ENCODE data around the gene ANXA9. TPM values are rescaled to one million over a fixed set of nuclear protein-coding genes. Genes with fewer than 3 reads are reported as not detected.

Gene ANXA9
- total and polyA plus RNA-seq, 2 of the 4 experiments (the other 2 are of a cell fraction), result 0.21 to 0.36 TPM

DNA sequence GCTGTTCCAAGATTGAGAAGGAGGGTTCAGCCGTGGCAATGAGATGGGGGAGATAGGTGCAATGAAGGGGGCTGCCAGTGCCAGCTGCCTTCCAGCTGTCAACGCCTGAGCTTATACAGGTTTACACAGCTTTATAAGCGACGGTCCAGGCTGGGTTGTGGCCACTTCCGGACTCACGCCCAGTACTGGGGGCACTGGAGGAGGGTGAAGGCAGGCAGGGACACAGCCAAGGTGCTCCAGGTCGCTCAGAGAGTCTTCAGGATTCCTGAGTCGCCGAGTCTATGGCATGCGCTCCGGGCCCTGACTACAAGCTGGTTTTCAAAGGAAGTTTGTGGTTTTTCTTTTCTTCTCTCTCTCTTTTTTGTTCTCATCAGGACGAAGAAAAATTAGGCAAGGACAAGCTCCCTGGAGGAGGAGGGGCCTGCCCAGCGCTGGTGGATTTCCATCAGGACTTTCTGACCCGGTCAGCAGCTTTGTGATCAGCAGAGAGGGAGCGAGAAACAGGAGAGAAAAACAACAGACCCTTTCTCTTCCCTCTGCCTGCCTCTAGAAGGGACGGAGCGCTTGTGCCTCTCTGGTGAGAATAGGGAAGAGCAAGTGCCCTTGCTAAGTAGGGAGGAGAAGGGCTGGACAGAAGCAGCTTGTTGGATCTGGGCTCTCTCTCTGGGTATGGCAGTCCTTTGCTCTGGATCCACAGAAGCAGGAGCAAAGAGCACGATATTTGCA lies 24.4 kb downstream of the ANXA9 start, which contains the start of gene MINDY1:
Gene MINDY1 (minus strand): TSS at position 576 of the 726 bp plus-strand sequence. CDS start 4,285 bp downstream, outside the sequence.
- Histone ChIP-seq H4K5ac (ENCODE audit: low read depth, low read length) (peak within 1 kb of the TSS; percentile 71), H3K9ac (ENCODE audit: low read depth, low read length) (peak within 1 kb of the TSS; percentile 88), H4K8ac (ENCODE audit: low read depth in 2 of 2, low read length in 2 of 2) (peak within 1 kb of the TSS; percentile 73 to 81), H3K18ac (ENCODE audit: low read depth, low read length) (peak within 1 kb of the TSS; percentile 62), H3K4me3 (ENCODE audit: insufficient read depth, low read depth, low read length) (peak within 1 kb of the TSS; percentile 47), H2BK120ac (ENCODE audit: low read depth, low read length) (peak within 1 kb of the TSS; percentile 82), H3K79me1 (ENCODE audit: low read depth in 1 of 2, low read length in 2 of 2) (peaks cover 11 to 40% of the 10 kb centered on the region in 2 experiments), H3K23ac (ENCODE audit: low read depth, low read length) (peak within 1 kb of the TSS; percentile 83), H2AFZ (replicated peaks; ENCODE audit: low read length, poor library complexity) (peak within 1 kb of the TSS; percentile 98), H3K4me2 (ENCODE audit: low read depth, low read length) (peak within 1 kb of the TSS; percentile 90), H2BK15ac (ENCODE audit: low read depth, low read length) (peak within 1 kb of the TSS; percentile 51; the same call in 2 of the 3 replicates), H4K91ac (ENCODE audit: insufficient read depth, low read depth, low read length) (peak within 1 kb of the TSS; percentile 76), H3K27ac (ENCODE audit: insufficient read depth, low read length) (peak within 1 kb of the TSS; percentile 80), H2AK5ac (ENCODE audit: low read depth, low read length) (peak within 1 kb of the TSS; percentile 37), H3K56ac (ENCODE audit: extremely low read depth, insufficient read depth, low read length) (peak within 1 kb of the TSS; percentile 84), H3K4ac (ENCODE audit: low read depth, low read length) (peak within 1 kb of the TSS; percentile 82), H3K9me1 (ENCODE audit: insufficient read depth, low read length) (peaks cover 11% of the 10 kb centered on the region), H3K4me1 (ENCODE audit: control insufficient read depth, insufficient read depth, low read length) (peaks cover 8% of the 10 kb centered on the region), H3K27me3 (ENCODE audit: control insufficient read depth, insufficient read depth, low read length) (no peaks in the 10 kb centered on the region), H2AK9ac (replicated peaks; ENCODE audit: low read depth, low read length, poor library complexity) (peak within 1 kb of the TSS; percentile 82), H2BK5ac (ENCODE audit: low read depth, low read length, poor library complexity, severe bottlenecking) (peak within 1 kb of the TSS; percentile 75), H4K20me1 (ENCODE audit: insufficient read depth, low read length) (no peaks in the 10 kb centered on the region), H3K9me3 (ENCODE audit: control insufficient read depth, insufficient read depth, low read length) (no peaks in the 10 kb centered on the region), H3K36me3 (ENCODE audit: control insufficient read depth, insufficient read depth, low read length) (peaks cover 7% of the 10 kb centered on the region; the same call in 1 of the 2 replicates), H3K14ac (replicated peaks; ENCODE audit: low read depth, low read length) (peak within 1 kb of the TSS; percentile 87), H2BK20ac (ENCODE audit: low read depth, low read length) (peak within 1 kb of the TSS; percentile 27)
- peak; percentile 89 for DNase-seq
- intact Hi-C loops (cut with micrococcal nuclease) (loop anchor here (5.0 to 10.0 kb wide), 2 partner anchors 56 to 442 kb away; partner anchors contain the start of gene MLLT11), in situ Hi-C loops (cut with MboI; ENCODE audit: low sequenced_read_pairs) (no loop called here), dilution Hi-C loops (cut with HindIII; ENCODE audit: low sequenced_read_pairs, unreplicated experiment) (no loop called here)
- POLR2A ChIA-PET (ENCODE audit: unreplicated experiment), result interaction anchor here (0.5 to 1.0 kb wide), 3 partner anchors 42 to 765 kb away, joined by 3 to 6 read pairs (median 4); partner anchors contain the start of gene C1orf56
- peak; percentile 76 for ATAC-seq (ENCODE audit: low read depth)
- BruUV-seq (replicated peaks), result no TSS peak
- CTCF ChIA-PET, result interaction anchor here (0.5 to 2.3 kb wide), 8 partner anchors 10 to 645 kb away, joined by 3 to 24 read pairs (median 5); partner anchors contain the start of gene ANXA9
- WGBS, 2 experiments (ENCODE audit: extremely low coverage in 2 of 2, insufficient read length in 1 of 2), result 0% methylated on average over 5 of the region's 18 CpGs; no CpG with 5 or more reads in 1 of the 2 experiments
- no peak for TF ChIP-seq FOS (IDR thresholded peaks at IDR 0.05; ENCODE audit: low read depth, low read length)
- TF ChIP-seq MAZ (IDR thresholded peaks at IDR 0.05; ENCODE audit: borderline replicate concordance, low read depth, low read length), result peak; percentile 43; the same call in 1 of the 2 replicates
- peak; percentile 40 for TF ChIP-seq SMC3 (IDR thresholded peaks at IDR 0.05; ENCODE audit: low read depth, low read length)
- TF ChIP-seq BHLHE40 (IDR thresholded peaks at IDR 0.05; ENCODE audit: low read depth, low read length), result no peak
- peak; percentile 76 for TF ChIP-seq RAD21 (IDR thresholded peaks at IDR 0.05; ENCODE audit: low read length)
- TF ChIP-seq RCOR1 (IDR thresholded peaks at IDR 0.05; ENCODE audit: insufficient replicate concordance, low read length), result no peak
- no peak for TF ChIP-seq NFE2L2 (IDR thresholded peaks at IDR 0.05; ENCODE audit: low read depth, low read length)
- TF ChIP-seq, protein P1, sequence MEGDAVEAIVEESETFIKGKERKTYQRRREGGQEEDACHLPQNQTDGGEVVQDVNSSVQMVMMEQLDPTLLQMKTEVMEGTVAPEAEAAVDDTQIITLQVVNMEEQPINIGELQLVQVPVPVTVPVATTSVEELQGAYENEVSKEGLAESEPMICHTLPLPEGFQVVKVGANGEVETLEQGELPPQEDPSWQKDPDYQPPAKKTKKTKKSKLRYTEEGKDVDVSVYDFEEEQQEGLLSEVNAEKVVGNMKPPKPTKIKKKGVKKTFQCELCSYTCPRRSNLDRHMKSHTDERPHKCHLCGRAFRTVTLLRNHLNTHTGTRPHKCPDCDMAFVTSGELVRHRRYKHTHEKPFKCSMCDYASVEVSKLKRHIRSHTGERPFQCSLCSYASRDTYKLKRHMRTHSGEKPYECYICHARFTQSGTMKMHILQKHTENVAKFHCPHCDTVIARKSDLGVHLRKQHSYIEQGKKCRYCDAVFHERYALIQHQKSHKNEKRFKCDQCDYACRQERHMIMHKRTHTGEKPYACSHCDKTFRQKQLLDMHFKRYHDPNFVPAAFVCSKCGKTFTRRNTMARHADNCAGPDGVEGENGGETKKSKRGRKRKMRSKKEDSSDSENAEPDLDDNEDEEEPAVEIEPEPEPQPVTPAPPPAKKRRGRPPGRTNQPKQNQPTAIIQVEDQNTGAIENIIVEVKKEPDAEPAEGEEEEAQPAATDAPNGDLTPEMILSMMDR (conservative IDR thresholded peaks at IDR 0.05; ENCODE audit: low read depth, low read length), result peak; percentile 67
- TF ChIP-seq POLR2A (IDR thresholded peaks at IDR 0.05; ENCODE audit: low read depth, low read length), result peak; percentile 66; the same call in 1 of the 2 replicates
- 0 out of 2 replicates have a peak, but pooled peaks have one; percentile 1 for TF ChIP-seq MAFK (IDR thresholded peaks at IDR 0.05; ENCODE audit: low read depth, low read length)

Data from IMR-90 (cell line).